ENCODE results near the gene PNLDC1.

PNLDC1 gene

GRCh38 chr6:159833997-159834603, 34.0 kb downstream of the PNLDC1 start:
- no peaks in the 10 kb centered on the region for H3K4me1 ChIP-seq
- H3K36me3 ChIP-seq, result no peaks in the 10 kb centered on the region
- no peak for DNase-seq
- TF ChIP-seq CTCF (IDR thresholded peaks at IDR 0.05; ENCODE audit: low read depth, low read length), result no peak
- H3K9me3 ChIP-seq, result no peaks in the 10 kb centered on the region
- H3K4me3 ChIP-seq (ENCODE audit: low read depth, low read length), result no peak overlapping the region
- peaks cover 3% of the 10 kb centered on the region; the same call in 1 of the 2 replicates for H3K27me3 ChIP-seq

- Histone ChIP-seq H3K4me3 (ENCODE audit: low read depth, low read length) (no peak overlapping the region), H3K9me3 (no peaks in the 10 kb centered on the region), H3K4me1 (no peaks in the 10 kb centered on the region), H3K27me3 (peaks cover 3% of the 10 kb centered on the region; the same call in 1 of the 2 replicates), H3K36me3 (no peaks in the 10 kb centered on the region)
- no peak for DNase-seq
- TF ChIP-seq CTCF (IDR thresholded peaks at IDR 0.05; ENCODE audit: low read depth, low read length), result no peak
Measured at GRCh38 chr6:159836718-159837490, 36.8 kb downstream of the PNLDC1 start.

GRCh38 chr6:159837511-159837910, 37.4 kb downstream of the PNLDC1 start:
- Histone ChIP-seq H3K27me3 (peaks cover 3% of the 10 kb centered on the region; the same call in 1 of the 2 replicates), H3K4me3 (ENCODE audit: low read depth, low read length) (no peak overlapping the region), H3K4me1 (no peaks in the 10 kb centered on the region), H3K9me3 (no peaks in the 10 kb centered on the region), H3K36me3 (no peaks in the 10 kb centered on the region)
- TF ChIP-seq CTCF (IDR thresholded peaks at IDR 0.05; ENCODE audit: low read depth, low read length), result no peak
- DNase-seq, result no peak

- no peaks in the 10 kb centered on the region for H3K36me3 ChIP-seq
- H3K27me3 ChIP-seq, result peaks cover 3% of the 10 kb centered on the region; the same call in 1 of the 2 replicates
- no peak for TF ChIP-seq CTCF (IDR thresholded peaks at IDR 0.05; ENCODE audit: low read depth, low read length)
- no peaks in the 10 kb centered on the region for H3K4me1 ChIP-seq
- H3K4me3 ChIP-seq (ENCODE audit: low read depth, low read length), result no peak overlapping the region
- no peak for DNase-seq
- H3K9me3 ChIP-seq, result no peaks in the 10 kb centered on the region
Measured at GRCh38 chr6:159838020-159838744, 38.1 kb downstream of the PNLDC1 start.

- no peak for DNase-seq
- Histone ChIP-seq H3K4me3 (ENCODE audit: low read depth, low read length) (no peak overlapping the region), H3K36me3 (no peaks in the 10 kb centered on the region), H3K27me3 (peaks cover 3% of the 10 kb centered on the region; the same call in 1 of the 2 replicates), H3K9me3 (no peaks in the 10 kb centered on the region), H3K4me1 (no peaks in the 10 kb centered on the region)
- TF ChIP-seq CTCF (IDR thresholded peaks at IDR 0.05; ENCODE audit: low read depth, low read length), result peak; percentile 34
Measured at GRCh38 chr6:159842035-159842434, 42.0 kb downstream of the PNLDC1 start.

Measured in BE2C (cell line).